Activated CD4-positive, alpha-beta T cell treated with anti-CD3 and anti-CD28 coated beads, Interleukin-2, amount 50 U/mL, for 16 hours (primary cell): ENCODE results near the gene SAE1.
A peak's percentile ranks its signal among the peaks of the same experiment; 100 is the strongest.
"Not testable (repeated sequence)": the region's sequence is repeated elsewhere in the genome, so short reads cannot be mapped to it uniquely, and the experiment has no call there.

Experiments used
- DNase-seq: peaks from one replicate; pipeline ENCODE4 v3.0.0-alpha.2; 2020

Gene SAE1

GRCh38 chr19:47132194-47132852 is 1.7 kb downstream of the SAE1 start:
- DNase-seq, result no peak

DNA sequence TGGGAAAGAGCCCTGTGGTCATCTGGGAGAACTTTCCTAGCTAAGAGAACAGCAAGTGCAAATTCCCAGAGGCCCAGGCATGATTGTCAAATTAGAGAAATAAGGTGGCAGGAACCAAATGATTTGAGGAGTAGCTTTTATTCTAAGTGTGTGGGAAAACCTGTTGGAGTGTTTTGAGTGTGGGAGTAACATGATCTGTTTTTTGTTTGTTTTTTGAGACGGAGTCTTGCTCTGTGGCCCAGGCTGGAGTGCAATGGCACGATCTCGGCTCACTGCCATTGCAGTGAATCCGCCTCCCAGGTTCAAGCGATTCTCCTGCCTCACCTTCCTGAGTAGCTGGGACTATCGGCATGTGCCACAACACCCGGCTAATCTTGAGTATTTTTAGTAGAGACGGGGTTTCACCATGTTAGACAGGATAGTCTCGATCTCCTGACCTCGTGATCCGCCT is 2.4 kb downstream of the SAE1 start:
- DNase-seq, result no peak

- no peak for DNase-seq
Measured at GRCh38 chr19:47134545-47134944, 3.9 kb downstream of the SAE1 start.

GRCh38 chr19:47135156-47135555 is 4.5 kb downstream of the SAE1 start:
- no peak for DNase-seq

DNA sequence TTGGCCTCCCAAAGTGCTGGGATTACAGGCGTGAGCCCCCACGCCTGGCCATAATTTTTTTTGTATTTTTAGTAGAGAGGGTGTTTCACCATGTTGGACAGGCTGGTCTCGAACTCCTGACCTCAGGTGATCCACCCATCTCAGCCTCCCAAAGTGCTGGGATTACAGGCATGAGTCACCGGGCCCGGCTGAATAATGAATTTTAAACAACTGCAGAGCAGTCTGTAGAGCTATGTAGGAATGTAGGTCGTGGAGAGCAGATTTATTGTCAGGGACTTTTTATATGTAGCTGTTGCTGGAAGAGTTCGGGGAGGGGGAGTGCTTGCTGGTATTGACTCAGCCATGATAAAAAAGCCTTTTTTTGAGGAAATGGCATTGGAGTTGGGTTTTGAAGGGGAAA is 10.6 kb downstream of the SAE1 start:
- DNase-seq, result not testable (repeated sequence)

GRCh38 chr19:47141695-47142094 is 11.1 kb downstream of the SAE1 start:
- DNase-seq, result no peak

DNA sequence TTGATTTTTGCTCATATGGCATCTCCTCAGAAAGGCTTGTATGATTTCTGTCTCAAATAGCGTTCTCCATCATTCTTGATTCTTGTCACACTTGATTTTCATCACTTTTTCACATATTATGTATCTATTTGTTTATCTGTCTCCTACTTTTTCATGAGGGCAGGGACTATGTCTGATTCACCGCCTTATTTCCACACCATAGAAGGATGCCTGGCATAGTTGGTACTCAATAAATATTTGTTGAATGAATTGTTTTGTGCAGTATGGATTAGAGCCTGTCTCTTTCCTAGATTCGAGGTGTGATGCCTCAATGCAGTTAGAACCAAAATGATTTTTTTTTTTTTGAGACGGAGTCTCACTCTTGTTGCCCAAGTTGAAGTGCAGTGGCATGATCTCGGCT is 12.1 kb downstream of the SAE1 start:
- no peak for DNase-seq

DNA sequence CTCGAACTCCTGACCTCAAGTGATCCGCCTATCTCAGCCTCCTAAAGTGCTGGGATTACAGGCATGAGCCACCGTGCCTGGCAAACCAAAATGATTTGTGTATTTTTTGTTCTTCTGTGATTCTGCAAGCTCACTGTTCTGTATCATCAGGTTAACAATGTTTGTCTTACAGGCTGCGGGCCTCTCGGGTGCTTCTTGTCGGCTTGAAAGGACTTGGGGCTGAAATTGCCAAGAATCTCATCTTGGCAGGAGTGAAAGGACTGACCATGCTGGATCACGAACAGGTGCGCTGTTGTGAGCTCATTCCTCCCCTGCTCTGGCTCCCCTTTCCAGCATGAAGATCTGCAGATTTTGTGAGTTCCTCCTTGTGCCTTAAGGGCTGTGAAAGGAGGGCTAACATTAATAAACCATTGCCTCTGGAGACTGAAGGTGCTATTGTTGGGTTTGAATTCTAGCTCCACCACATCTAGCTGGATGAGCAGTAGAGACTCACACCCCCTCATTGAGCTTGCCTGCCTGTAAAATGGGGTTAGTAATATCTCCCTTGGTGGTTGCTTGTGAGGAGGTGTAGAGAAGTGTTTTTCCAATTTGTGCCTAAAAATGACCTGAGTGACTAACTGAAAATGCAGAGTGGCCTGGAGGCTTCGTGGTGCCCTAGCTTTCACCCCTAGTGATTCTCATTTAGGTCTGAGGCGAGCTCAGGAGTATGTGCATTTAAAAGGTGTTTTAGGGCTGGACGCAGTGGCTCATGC is 12.9 kb downstream of the SAE1 start:
- DNase-seq, result no peak

DNA sequence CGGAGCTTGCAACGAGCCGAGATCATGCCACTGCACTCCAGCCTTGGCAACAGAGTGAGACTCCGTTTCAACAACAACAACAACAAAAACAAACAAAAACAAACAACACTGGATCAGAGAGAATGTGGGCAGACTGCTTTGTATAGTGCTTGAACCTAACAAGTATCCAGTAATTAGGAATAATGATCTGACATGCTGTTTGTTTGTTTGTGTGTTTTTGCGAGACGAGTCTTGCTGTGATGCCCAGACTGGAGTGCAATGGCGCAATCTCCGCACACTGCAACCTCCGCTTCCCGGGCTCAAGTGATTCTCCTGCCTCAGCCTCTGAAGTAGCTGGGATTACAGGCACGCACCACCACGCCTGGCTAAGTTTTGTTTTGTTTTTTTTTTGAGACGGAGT is 14.0 kb downstream of the SAE1 start:
- no peak for DNase-seq

DNA sequence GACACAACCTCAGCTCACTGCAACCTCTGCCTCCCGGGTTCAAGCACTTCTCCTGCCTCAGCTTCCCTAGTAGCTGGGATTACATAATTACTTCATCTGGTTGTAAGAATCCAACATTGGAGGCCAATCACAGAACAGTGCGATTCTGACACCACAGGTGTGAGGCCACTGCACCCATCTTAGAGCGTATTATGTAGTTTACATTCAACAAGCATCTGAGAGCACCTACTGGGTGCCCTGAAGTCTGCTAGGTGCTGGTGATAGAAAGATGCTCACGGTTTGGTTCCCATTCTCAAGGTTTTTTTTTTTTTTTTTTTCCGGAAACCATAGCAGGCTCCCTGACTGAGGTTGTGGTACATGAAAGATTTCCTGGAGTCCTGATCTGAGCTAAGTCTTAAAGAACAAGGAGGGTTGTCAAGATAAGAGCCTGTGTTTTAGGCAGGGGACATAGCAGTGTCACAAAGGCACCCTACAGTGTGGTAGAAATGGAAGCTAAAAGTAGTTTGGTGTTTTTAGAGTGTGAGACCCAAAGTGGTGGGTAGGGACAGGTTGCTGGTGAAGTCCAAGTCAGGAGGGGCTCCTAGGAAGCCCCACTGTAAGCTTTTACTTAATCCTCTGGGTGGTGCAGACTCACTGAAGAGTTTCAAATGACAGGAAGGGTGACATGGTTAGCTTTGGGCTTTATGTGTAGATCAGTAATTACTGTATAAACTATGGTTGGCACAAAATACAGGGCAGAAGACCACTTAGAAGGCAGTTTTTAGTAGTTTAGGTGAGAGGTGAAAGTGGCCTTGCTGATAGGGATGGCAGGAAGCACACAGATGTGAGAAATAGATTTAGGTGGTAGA is 15.2 kb downstream of the SAE1 start:
- no peak for DNase-seq

DNA sequence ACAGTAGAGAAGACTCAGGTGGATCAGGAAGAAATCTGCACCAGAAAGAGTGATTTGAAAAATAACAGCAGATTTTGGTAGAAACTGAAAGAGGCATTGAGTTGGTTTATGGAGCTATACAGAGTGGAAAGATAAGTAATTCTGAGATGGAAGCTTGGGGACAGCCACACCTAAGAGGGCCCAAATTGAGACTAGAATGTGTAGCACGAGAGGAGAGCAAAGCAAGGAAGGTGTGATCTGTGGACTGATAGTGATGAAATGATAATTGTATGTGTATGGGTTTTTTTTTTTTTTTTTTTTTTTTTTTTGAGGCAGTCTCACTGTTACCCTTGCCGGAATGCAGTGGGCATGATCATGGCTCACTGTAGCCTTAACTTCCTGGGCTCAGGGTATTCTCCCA is 16.3 kb downstream of the SAE1 start:
- DNase-seq, result no peak

DNA sequence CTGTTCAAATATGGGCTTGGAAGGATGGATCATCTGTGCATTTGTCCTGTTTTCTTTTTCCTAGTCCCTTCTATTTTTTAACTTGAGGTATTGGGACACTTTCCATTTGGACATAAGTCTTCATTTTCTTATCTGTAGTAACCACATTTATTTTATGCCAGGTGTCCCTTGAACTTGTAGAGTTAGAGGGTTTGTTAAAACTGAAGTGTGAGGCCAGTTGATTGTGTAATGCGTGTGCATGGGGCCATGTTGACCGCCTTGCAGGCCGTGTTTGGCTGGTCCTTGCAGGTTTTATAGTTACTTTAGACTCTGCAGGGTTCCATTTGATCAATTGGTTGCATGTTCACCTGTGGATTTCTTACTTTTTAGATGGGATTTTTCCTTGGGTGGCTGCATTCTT is 21.0 kb downstream of the SAE1 start:
- no peak for DNase-seq

DNA sequence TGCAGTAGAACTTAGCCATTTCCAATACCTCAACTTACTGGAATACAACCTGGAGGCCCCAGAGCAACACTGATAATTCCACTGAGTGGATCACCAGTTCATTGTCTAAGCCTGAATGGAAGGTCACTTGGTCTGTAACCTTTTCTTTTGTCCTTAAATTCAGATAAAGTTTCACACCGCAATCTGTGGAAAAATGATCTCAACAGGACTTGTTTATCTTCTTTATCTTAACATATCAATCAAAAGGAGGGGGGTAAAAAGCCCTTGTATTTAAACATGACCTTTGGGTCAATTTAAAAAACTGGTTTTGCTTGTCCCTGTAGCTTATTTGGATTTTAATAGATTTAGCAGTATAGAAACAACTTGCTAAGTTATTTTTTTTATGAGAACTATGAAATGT is 21.6 kb downstream of the SAE1 start:
- DNase-seq, result no peak

- no peak for DNase-seq
Measured at GRCh38 chr19:47152632-47153031, 22.0 kb downstream of the SAE1 start.

GRCh38 chr19:47153266-47153665 is 22.6 kb downstream of the SAE1 start:
- DNase-seq, result no peak

DNA sequence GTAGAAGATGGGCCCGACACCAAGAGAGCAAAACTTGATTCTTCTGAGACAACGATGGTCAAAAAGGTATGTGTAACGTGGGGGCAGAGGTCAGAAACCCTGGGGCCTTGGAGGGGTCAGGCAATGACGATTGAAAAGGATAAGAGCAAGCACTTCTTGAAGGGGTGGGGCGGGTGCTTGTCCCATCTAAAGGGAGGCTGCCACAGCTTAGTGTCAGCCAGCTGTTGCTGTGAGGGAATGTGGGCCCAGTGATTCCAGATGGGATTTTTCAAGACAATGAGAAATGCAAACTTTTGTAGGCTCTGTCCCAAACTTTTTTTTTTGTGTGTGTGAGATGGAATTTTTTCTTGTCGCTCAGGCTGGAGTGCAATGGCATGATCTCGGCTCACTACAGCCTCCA is 24.5 kb downstream of the SAE1 start:
- no peak for DNase-seq

DNA sequence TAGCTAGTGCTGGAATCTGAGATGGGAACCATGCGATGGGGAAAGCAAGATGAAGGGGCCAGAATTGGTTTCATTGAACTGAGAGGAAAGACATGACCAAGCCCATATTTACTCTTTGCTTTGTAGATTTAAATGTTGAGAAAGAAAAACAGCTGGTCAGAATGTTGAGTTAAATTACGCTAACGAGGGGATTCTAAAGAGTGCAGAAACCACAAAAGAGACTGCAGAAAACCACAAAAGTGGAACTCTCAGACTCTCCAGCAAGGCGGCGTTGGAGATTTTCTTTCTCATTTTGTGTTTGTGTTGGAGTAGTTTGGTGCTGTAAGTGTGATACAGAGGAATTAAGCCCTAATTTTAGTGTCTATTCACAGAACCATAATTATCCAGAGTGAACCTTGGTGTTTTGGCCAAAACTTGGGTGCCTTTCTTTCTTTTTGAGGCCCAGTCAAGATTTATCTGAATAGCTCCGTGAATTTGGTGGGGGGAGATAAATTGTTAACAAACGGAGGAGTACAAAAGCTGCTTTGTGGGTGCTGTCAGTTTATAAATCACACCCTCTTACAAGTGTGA is 26.3 kb downstream of the SAE1 start:
- DNase-seq, result peak; percentile 63

- DNase-seq, result peak; percentile 35
Measured at GRCh38 chr19:47157431-47158321, 27.0 kb downstream of the SAE1 start.

DNA sequence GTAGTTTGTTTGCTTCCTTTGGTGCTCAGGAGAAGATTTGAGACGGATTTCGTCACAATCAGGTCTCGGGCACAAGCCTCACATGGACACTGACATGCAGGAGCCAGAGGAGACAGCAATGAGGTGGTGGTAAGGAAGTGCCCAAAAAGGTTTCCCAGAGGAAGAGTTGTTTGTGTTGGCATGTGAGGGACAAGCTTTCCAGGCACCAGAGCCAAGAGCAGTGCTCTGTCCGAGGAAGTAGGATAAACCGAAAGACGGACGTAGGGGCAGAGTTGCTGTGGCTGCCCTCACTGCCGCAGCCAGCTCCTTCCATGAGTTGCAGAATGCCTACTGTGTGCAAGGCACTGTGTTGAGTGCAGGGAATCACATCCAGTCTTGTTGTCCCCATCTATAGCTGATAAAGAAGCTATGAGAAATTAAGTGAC is 27.7 kb downstream of the SAE1 start:
- no peak for DNase-seq

- DNase-seq, result peak; percentile 44
Measured at GRCh38 chr19:47158879-47159503, 28.4 kb downstream of the SAE1 start.

GRCh38 chr19:47161876-47162489 is 31.3 kb downstream of the SAE1 start:
- no peak for DNase-seq
